AG04450 (cell line): ENCODE data around the gene NSD1. TPM values are rescaled to one million over a fixed set of nuclear protein-coding genes. Genes with fewer than 3 reads are reported as not detected.
"Not testable (repeated sequence)": the region's sequence is repeated elsewhere in the genome, so short reads cannot be mapped to it uniquely, and the experiment has no call there.

Experiments used
- CTCF ChIA-PET: fragments of 300-600, 350-600 bp; formaldehyde crosslinking; extraction: SDS; loops from one replicate; lab custom pipeline; 2022; ENCODE audit warnings: antibody characterized with exemption, inconsistent platforms; lab: Charles Lee
- POLR2A ChIA-PET: fragments of 350-600 bp; formaldehyde crosslinking; extraction: SDS; loops from one replicate; lab custom pipeline; 2021; ENCODE audit warnings: antibody characterized with exemption, inconsistent platforms; lab: Yijun Ruan, JAX
- DNase-seq: peaks from one replicate; pipeline ENCODE4 v3.0.0-alpha.2; 2011; ENCODE audit warnings: low read depth, low spot score
- H3K27ac ChIP-seq: one replicate; pipeline ENCODE4 v1.5.1; 2012; ENCODE audit warnings: low read depth, low read length, control low read depth
- H3K27me3 ChIP-seq: one replicate; pipeline ENCODE4 v1.6.0; 2012; ENCODE audit warnings: low read length; ENCODE audit not compliant: control insufficient read depth, insufficient read depth
- H3K4me3 ChIP-seq: 2 replicates; pipeline ENCODE4 v1.5.1; 2011; ENCODE audit warnings: mild to moderate bottlenecking, low read depth, low read length, control low read depth
- H3K9me3 ChIP-seq: 2 replicates; pipeline ENCODE4 v1.5.1; 2012; ENCODE audit warnings: low read length; ENCODE audit not compliant: control insufficient read depth, insufficient read depth
- CTCF ChIP-seq: IDR thresholded peaks from 2 replicates; pipeline ENCODE4 v1.5.1; 2011; ENCODE audit warnings: low read depth, low read length, control low read depth, inconsistent platforms
- polyA plus RNA-seq: library from polyadenylated mRNA; depleted of rRNA; stranded (reverse); fragments of >200 nt; gene quantifications from 2 replicates; pipeline ENCODE4 v1.2.3, GENCODE V29; 2011

Gene NSD1
- polyA plus RNA-seq, 1 experiment: 33.4 TPM

DNA sequence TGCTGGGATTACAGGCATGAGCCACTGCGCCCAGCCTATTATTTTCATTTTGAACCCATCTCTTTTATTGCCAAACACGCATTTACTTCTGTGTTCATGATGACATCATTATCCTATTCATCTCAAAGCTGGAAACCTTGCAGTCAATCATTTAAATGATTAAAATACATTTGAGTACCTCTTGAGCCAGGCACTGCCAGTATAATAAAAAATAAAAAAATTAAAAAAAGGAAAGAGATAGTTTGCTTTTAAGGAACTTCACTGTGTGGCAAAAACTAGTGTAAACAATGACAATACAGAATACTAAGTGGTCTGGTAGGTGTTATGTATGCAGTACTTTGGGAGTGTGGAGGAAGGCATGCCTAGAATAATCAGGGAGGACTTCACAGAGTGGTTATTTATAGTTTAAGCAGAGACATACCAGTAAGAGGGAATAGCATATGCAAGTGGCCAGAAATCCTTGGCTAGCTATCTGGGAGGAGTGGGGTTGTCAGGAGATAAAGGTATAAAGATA is 8.6 kb downstream of the NSD1 start:
- POLR2A ChIA-PET: no interaction called here
- Histone ChIP-seq H3K27ac (no peak overlapping the region), H3K9me3 (no peaks in the 10 kb centered on the region), H3K27me3 (no peaks in the 10 kb centered on the region), H3K4me3 (no peak overlapping the region)
- TF ChIP-seq CTCF: no peak
- CTCF ChIA-PET: no interaction called here
- no peak for DNase-seq

- H3K9me3 ChIP-seq: no peaks in the 10 kb centered on the region
- no peak for DNase-seq
- H3K4me3 ChIP-seq: no peak overlapping the region
- H3K27ac ChIP-seq: no peak overlapping the region
- ChIA-PET POLR2A (no interaction called here), CTCF (interaction anchor here (1.2 kb wide), 1 partner anchor 71 kb away, joined by 5 read pairs; no protein-coding TSS in a partner anchor)
- no peak for TF ChIP-seq CTCF
- no peaks in the 10 kb centered on the region for H3K27me3 ChIP-seq
These were observed 9.2 kb downstream of the NSD1 start for GRCh38 chr5:177142778-177143177.

- ChIA-PET POLR2A (interaction anchor here (0.6 kb wide), 1 partner anchor 112 kb away, joined by 3 read pairs; no protein-coding TSS in a partner anchor), CTCF (no interaction called here)
- H3K9me3 ChIP-seq: no peaks in the 10 kb centered on the region
- TF ChIP-seq CTCF: no peak
- DNase-seq: no peak
- no peak overlapping the region for H3K27ac ChIP-seq
- H3K27me3 ChIP-seq: no peaks in the 10 kb centered on the region
- no peak overlapping the region for H3K4me3 ChIP-seq
These were observed 13.5 kb downstream of the NSD1 start for GRCh38 chr5:177146891-177147638.

DNA sequence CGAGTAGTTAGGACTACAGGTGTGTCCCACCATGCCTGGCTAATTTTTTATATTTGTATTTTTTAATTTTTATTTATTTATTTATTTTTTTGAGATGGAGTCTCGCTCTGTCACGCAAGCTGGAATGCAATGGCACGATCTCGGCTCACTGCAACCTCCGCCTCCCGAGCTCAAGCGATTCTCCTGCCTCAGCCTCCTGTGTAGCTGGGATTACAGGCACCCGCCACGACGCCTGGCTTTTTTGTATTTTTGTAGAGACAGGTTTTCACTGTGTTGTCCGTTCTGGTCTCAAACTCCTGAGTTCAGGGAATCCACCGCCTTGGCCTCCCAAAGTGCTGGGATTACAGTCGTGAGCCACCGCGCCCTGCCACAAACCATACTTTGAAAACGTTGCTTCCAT is 16.5 kb downstream of the NSD1 start:
- H3K9me3 ChIP-seq, DNase-seq, H3K27ac ChIP-seq, H3K4me3 ChIP-seq, CTCF ChIA-PET, H3K27me3 ChIP-seq, POLR2A ChIA-PET: not testable (repeated sequence)

DNA sequence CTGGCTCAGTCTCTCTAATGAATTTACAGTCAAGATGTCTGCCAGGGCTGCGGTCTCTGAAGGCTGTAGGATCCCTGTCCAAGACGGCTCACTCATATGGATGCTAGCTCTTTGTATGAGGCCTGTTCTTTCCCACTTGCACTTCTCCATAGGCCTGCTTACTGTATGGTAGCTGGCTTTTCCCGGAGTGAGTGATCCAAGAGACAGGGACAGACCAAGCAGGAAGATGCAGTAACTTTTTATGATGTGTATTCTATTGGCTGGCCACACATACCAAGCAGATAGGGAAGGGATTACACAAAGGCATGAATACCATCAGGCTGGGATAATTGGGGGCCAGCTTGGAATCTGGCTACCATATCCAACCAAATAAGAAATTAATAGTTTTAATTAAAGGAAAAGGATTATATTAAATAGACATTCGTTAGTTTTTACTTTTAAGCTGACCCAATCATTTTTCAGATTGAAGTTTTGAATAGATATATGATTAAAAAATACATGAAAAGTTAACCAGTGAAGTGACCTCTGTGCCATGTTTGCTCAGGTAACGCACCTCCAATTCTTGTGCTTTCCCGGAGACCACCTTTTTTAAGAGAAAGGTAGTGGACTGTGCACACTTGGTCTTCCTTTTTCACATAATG is 20.6 kb downstream of the NSD1 start:
- no peak for TF ChIP-seq CTCF
- ChIA-PET CTCF (interaction anchor here (1.4 kb wide), 1 partner anchor 13 kb away, joined by 4 read pairs; no protein-coding TSS in a partner anchor), POLR2A (no interaction called here)
- Histone ChIP-seq H3K4me3 (no peak overlapping the region), H3K27ac (no peak overlapping the region), H3K27me3 (no peaks in the 10 kb centered on the region), H3K9me3 (no peaks in the 10 kb centered on the region)
- no peak for DNase-seq
